Endodermal cell (in vitro differentiated cells): ENCODE data around the gene FNBP1. TPM values are rescaled to one million over a fixed set of nuclear protein-coding genes. Genes with fewer than 3 reads are reported as not detected.
"Not testable (repeated sequence)": the region's sequence is repeated elsewhere in the genome, so short reads cannot be mapped to it uniquely, and the experiment has no call there.

ENCODE experiments used
- DNase-seq: peaks from one replicate; pipeline ENCODE4 v3.0.0-alpha.2; 2017
- H3K27ac ChIP-seq: 2 replicates; pipeline ENCODE4 v1.5.1; 2013; ENCODE audit warnings: mild to moderate bottlenecking, low read depth, low read length, moderate library complexity
- H3K27me3 ChIP-seq: 2 replicates; pipeline ENCODE4 v1.6.1; 2013; ENCODE audit warnings: mild to moderate bottlenecking, low read length, moderate library complexity; ENCODE audit not compliant: insufficient read depth, control insufficient read depth, poor library complexity, severe bottlenecking
- H3K36me3 ChIP-seq: 2 replicates; pipeline ENCODE4 v1.7.0; 2013; ENCODE audit warnings: mild to moderate bottlenecking, low read length, moderate library complexity; ENCODE audit not compliant: control insufficient read depth, insufficient read depth
- H3K4me1 ChIP-seq: one replicate; pipeline ENCODE4 v1.7.0; 2013; ENCODE audit warnings: low read length; ENCODE audit not compliant: control insufficient read depth, insufficient read depth
- H3K4me3 ChIP-seq: 2 replicates; pipeline ENCODE4 v1.5.1; 2013; ENCODE audit warnings: mild to moderate bottlenecking, low read length, moderate library complexity
- H3K9ac ChIP-seq: 2 replicates; pipeline ENCODE4 v1.6.1; 2013; ENCODE audit warnings: mild to moderate bottlenecking, low read length, moderate library complexity; ENCODE audit not compliant: poor library complexity, severe bottlenecking; ENCODE audit errors: extremely low read depth
- H3K9me3 ChIP-seq: 2 replicates; pipeline ENCODE4 v1.6.1; 2013; ENCODE audit warnings: mild to moderate bottlenecking, low read length, moderate library complexity; ENCODE audit not compliant: control insufficient read depth
- H3K27ac Mint-ChIP-seq: 2 replicates; pipeline ENCODE4 v1.8.0; 2020; ENCODE audit warnings: mixed read lengths
- H3K27me3 Mint-ChIP-seq: 2 replicates; pipeline ENCODE4 v1.8.0; 2021; ENCODE audit warnings: mild to moderate bottlenecking, mixed read lengths; ENCODE audit not compliant: insufficient read depth
- H3K36me3 Mint-ChIP-seq: 2 replicates; pipeline ENCODE4 v1.8.0; 2020; ENCODE audit warnings: low read depth, mixed read lengths
- H3K4me1 Mint-ChIP-seq: 2 replicates; pipeline ENCODE4 v1.8.0; 2020; ENCODE audit warnings: mixed read lengths
- H3K4me3 Mint-ChIP-seq: 2 replicates; pipeline ENCODE4 v1.8.0; 2020; ENCODE audit warnings: mild to moderate bottlenecking, moderate library complexity, mixed read lengths
- H3K9me3 Mint-ChIP-seq: 2 replicates; pipeline ENCODE4 v1.8.0; 2020; ENCODE audit warnings: mild to moderate bottlenecking, mixed read lengths
- CTCF ChIP-seq: fragments of 200-600 bp; sonication (generic); conservative IDR thresholded peaks from 2 replicates; pipeline ENCODE4 v1.5.0; 2021; ENCODE audit warnings: antibody characterized with exemption, mild to moderate bottlenecking
- WGBS, 2 experiments: methylation state at CpG; one replicate each; pipeline versions ENCODE4 v1.1.5 to v1.1.7; 2013; ENCODE audit warnings: missing lambda C conversion rate in 2 of 2, mixed read lengths in 1 of 2; ENCODE audit not compliant: insufficient coverage in 1 of 2, insufficient read length in 1 of 2; 5-methylcytosine and 5-hydroxymethylcytosine counted together
- total RNA-seq, 2 donors: library from RNA; stranded (reverse); fragmentation: NEBNext Ultra II Directional in 1 of 2; extraction: Animal tissue kit (Norgen Biotek cat#: 25700) in 1 of 2; gene quantifications; 2 replicates in 1 of 2; 3 replicates in 1 of 2; pipeline ENCODE4 v1.2.1, GENCODE V29; 2021

The FNBP1 gene
- total RNA-seq, 2 donors from 2014 or later, result 41.4 to 43.3 TPM

GRCh38 chr9:129952337-129952736 is 90.7 kb downstream of the FNBP1 start:
- H3K36me3 ChIP-seq, result peaks cover 26% of the 10 kb centered on the region
- Mint-ChIP-seq H3K27ac (no peak overlapping the region), H3K27me3 (no peaks in the 10 kb centered on the region), H3K9me3 (no peaks in the 10 kb centered on the region), H3K4me3 (no peak overlapping the region), H3K4me1 (peaks cover 2% of the 10 kb centered on the region), H3K36me3 (peaks cover 26% of the 10 kb centered on the region)
- no peak overlapping the region for H3K27ac ChIP-seq
- no peaks in the 10 kb centered on the region for H3K27me3 ChIP-seq
- no peaks in the 10 kb centered on the region for H3K9me3 ChIP-seq
- H3K4me3 ChIP-seq, result no peak overlapping the region
- WGBS, 2 experiments, result 99 to 100% methylated on average over 1 to 3 of the region's 3 CpGs
- no peak for TF ChIP-seq CTCF
- no peak overlapping the region for H3K9ac ChIP-seq
- no peak for DNase-seq
- no peaks in the 10 kb centered on the region for H3K4me1 ChIP-seq

- TF ChIP-seq CTCF, result no peak
- peaks cover under 1% of the 10 kb centered on the region for H3K4me1 Mint-ChIP-seq
- Histone ChIP-seq H3K27ac (no peak overlapping the region), H3K9ac (no peak overlapping the region), H3K27me3 (no peaks in the 10 kb centered on the region), H3K4me3 (no peak overlapping the region), H3K36me3 (peaks cover 13% of the 10 kb centered on the region), H3K4me1 (no peaks in the 10 kb centered on the region), H3K9me3 (no peaks in the 10 kb centered on the region)
- no peak for DNase-seq
- no peaks in the 10 kb centered on the region for H3K27me3 Mint-ChIP-seq
- H3K9me3 Mint-ChIP-seq, result no peaks in the 10 kb centered on the region
- WGBS, 2 experiments, result 96 to 100% methylated on average over 4 to 5 of the region's 5 CpGs
- peaks cover 16% of the 10 kb centered on the region for H3K36me3 Mint-ChIP-seq
- no peak overlapping the region for H3K27ac Mint-ChIP-seq
- no peak overlapping the region for H3K4me3 Mint-ChIP-seq
Measured at GRCh38 chr9:129949821-129950220, 93.2 kb downstream of the FNBP1 start.

GRCh38 chr9:129948626-129949025 is 94.4 kb downstream of the FNBP1 start:
- not testable (repeated sequence) for H3K4me1 Mint-ChIP-seq
- 82 to 95% methylated on average over 4 to 7 of the region's 7 CpGs for WGBS, 2 experiments

More at GRCh38 chr9:129948626-129949025, 94.4 kb downstream of the FNBP1 start:
- not testable (repeated sequence) for H3K9ac ChIP-seq, H3K27ac Mint-ChIP-seq, H3K9me3 Mint-ChIP-seq, DNase-seq, H3K4me3 ChIP-seq, H3K9me3 ChIP-seq, H3K4me1 ChIP-seq, H3K27ac ChIP-seq, H3K27me3 Mint-ChIP-seq, H3K27me3 ChIP-seq, H3K4me3 Mint-ChIP-seq
- peaks cover 13% of the 10 kb centered on the region for H3K36me3 ChIP-seq
- H3K36me3 Mint-ChIP-seq, result peaks cover 18% of the 10 kb centered on the region
